NCI-H524 (cell line): ENCODE measurements around the gene RAPGEF5.

ENCODE experiments used
- DNase-seq, 2 experiments: peaks; one replicate each; lab custom pipeline; 2025; lab: John Stamatoyannopoulos, UW

The RAPGEF5 gene

GRCh38 chr7:22216832-22217475 is 140.0 kb downstream of the RAPGEF5 start:
- no peak for DNase-seq

- no peak for DNase-seq
These were observed 140.6 kb downstream of the RAPGEF5 start for GRCh38 chr7:22216309-22216708.

GRCh38 chr7:22214000-22214399 is 143.0 kb downstream of the RAPGEF5 start:
- no peak for DNase-seq

- no peak for DNase-seq
These were observed 143.9 kb downstream of the RAPGEF5 start for GRCh38 chr7:22213081-22213480.

- DNase-seq: no peak
These were observed 146.0 kb downstream of the RAPGEF5 start for GRCh38 chr7:22210967-22211366.

GRCh38 chr7:22210355-22210754 is 146.6 kb downstream of the RAPGEF5 start:
- DNase-seq: no peak

- DNase-seq: no peak
These were observed 148.2 kb downstream of the RAPGEF5 start for GRCh38 chr7:22208799-22209198.

GRCh38 chr7:22207724-22208225 is 149.2 kb downstream of the RAPGEF5 start:
- DNase-seq: no peak

GRCh38 chr7:22205631-22206030 is 151.3 kb downstream of the RAPGEF5 start:
- no peak for DNase-seq

- DNase-seq: no peak
These were observed 152.6 kb downstream of the RAPGEF5 start for GRCh38 chr7:22204312-22204711.

GRCh38 chr7:22202141-22202540 is 154.8 kb downstream of the RAPGEF5 start:
- DNase-seq: no peak

GRCh38 chr7:22201186-22201880 is 155.6 kb downstream of the RAPGEF5 start:
- no peak for DNase-seq

- no peak for DNase-seq
These were observed 156.2 kb downstream of the RAPGEF5 start for GRCh38 chr7:22200777-22201176.

- peak in 1 of 2 experiments; percentile 62 for DNase-seq
These were observed 156.7 kb downstream of the RAPGEF5 start for GRCh38 chr7:22200238-22200637.

GRCh38 chr7:22197376-22197775 is 159.6 kb downstream of the RAPGEF5 start:
- no peak for DNase-seq

GRCh38 chr7:22196429-22196828 is 160.5 kb downstream of the RAPGEF5 start:
- peak in 1 of 2 experiments; percentile 3 for DNase-seq

GRCh38 chr7:22195397-22196172 is 161.4 kb downstream of the RAPGEF5 start:
- DNase-seq: no peak

GRCh38 chr7:22194658-22195273 is 162.2 kb downstream of the RAPGEF5 start:
- DNase-seq: no peak

GRCh38 chr7:22193450-22193983 is 163.4 kb downstream of the RAPGEF5 start:
- DNase-seq: peak; percentile 82 to 90

GRCh38 chr7:22192801-22193200 is 164.2 kb downstream of the RAPGEF5 start:
- DNase-seq: peak; percentile 45 to 63

GRCh38 chr7:22190736-22191135 is 166.2 kb downstream of the RAPGEF5 start:
- peak; percentile 86 to 95 for DNase-seq

GRCh38 chr7:22189741-22190140 is 167.2 kb downstream of the RAPGEF5 start:
- DNase-seq: no peak
